HUES48 (cell line): ENCODE data around the gene IGSF9.

Experiments used
- H3K27ac ChIP-seq: one replicate; pipeline ENCODE4 v1.7.0; 2013; ENCODE audit warnings: low read depth, low read length, inconsistent platforms
- H3K27me3 ChIP-seq: 2 replicates; pipeline ENCODE4 v1.6.1; 2013; ENCODE audit warnings: mild to moderate bottlenecking, low read length; ENCODE audit not compliant: control insufficient read depth, insufficient read depth
- H3K36me3 ChIP-seq: 2 replicates; pipeline ENCODE4 v1.6.1; 2013; ENCODE audit warnings: low read length; ENCODE audit not compliant: control insufficient read depth, insufficient read depth
- H3K4me1 ChIP-seq: 2 replicates; pipeline ENCODE4 v1.6.1; 2013; ENCODE audit warnings: mild to moderate bottlenecking, low read length; ENCODE audit not compliant: control insufficient read depth, insufficient read depth
- H3K4me3 ChIP-seq: 2 replicates; pipeline ENCODE4 v1.5.1; 2013; ENCODE audit warnings: mild to moderate bottlenecking, low read depth, low read length
- H3K9ac ChIP-seq: 2 replicates; pipeline ENCODE4 v1.6.1; 2013; ENCODE audit warnings: mild to moderate bottlenecking, low read depth, low read length, moderate library complexity
- H3K9me3 ChIP-seq: 2 replicates; pipeline ENCODE4 v1.6.1; 2013; ENCODE audit warnings: low read length; ENCODE audit not compliant: control insufficient read depth, insufficient read depth

IGSF9 gene, protein sequence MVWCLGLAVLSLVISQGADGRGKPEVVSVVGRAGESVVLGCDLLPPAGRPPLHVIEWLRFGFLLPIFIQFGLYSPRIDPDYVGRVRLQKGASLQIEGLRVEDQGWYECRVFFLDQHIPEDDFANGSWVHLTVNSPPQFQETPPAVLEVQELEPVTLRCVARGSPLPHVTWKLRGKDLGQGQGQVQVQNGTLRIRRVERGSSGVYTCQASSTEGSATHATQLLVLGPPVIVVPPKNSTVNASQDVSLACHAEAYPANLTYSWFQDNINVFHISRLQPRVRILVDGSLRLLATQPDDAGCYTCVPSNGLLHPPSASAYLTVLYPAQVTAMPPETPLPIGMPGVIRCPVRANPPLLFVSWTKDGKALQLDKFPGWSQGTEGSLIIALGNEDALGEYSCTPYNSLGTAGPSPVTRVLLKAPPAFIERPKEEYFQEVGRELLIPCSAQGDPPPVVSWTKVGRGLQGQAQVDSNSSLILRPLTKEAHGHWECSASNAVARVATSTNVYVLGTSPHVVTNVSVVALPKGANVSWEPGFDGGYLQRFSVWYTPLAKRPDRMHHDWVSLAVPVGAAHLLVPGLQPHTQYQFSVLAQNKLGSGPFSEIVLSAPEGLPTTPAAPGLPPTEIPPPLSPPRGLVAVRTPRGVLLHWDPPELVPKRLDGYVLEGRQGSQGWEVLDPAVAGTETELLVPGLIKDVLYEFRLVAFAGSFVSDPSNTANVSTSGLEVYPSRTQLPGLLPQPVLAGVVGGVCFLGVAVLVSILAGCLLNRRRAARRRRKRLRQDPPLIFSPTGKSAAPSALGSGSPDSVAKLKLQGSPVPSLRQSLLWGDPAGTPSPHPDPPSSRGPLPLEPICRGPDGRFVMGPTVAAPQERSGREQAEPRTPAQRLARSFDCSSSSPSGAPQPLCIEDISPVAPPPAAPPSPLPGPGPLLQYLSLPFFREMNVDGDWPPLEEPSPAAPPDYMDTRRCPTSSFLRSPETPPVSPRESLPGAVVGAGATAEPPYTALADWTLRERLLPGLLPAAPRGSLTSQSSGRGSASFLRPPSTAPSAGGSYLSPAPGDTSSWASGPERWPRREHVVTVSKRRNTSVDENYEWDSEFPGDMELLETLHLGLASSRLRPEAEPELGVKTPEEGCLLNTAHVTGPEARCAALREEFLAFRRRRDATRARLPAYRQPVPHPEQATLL

GRCh38 chr1:159945483-159946241 lies at the start of gene IGSF9:
Gene IGSF9, minus strand, starts transcription at chr1:159945613. Its CDS starts 2,159 bp downstream, at chr1:159943454.
- H3K27ac ChIP-seq, result peak within 1 kb of the TSS; percentile 87
- peaks cover 21% of the 10 kb centered on the region for H3K4me1 ChIP-seq
- H3K9ac ChIP-seq, result peak within 1 kb of the TSS; percentile 81

DNA sequence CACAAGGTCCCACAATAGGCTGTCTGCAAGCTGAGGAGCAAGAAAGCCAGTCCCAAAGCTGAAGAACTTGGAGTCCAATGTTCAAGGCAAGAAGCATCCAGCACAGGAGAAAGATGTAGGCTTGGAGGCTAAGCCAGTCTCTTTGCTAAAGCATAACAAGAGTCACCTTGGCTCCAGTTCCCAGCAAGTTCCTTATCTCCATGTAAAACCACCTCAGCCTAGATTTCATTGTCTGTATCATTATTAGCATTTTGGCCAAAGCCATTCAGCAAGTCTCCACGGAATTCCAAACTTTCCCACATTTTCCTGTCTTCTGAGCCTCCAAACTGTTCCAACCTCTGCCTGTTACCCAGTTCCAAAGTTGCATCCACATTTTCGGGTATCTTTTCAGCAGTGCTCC lies 49.5 kb upstream of the IGSF9 start:
- Histone ChIP-seq H3K4me1 (0 out of 2 replicates have a peak, but pooled peaks cover 3% of the 10 kb centered on the region), H3K4me3 (no peak overlapping the region), H3K36me3 (no peaks in the 10 kb centered on the region), H3K9me3 (no peaks in the 10 kb centered on the region), H3K9ac (no peak overlapping the region), H3K27ac (no peak overlapping the region), H3K27me3 (no peaks in the 10 kb centered on the region)

More at GRCh38 chr1:159945483-159946241, at the start of gene IGSF9:
- H3K27me3 ChIP-seq, result no peaks in the 10 kb centered on the region
- peaks cover 3% of the 10 kb centered on the region; the same call in 1 of the 2 replicates for H3K36me3 ChIP-seq
- H3K4me3 ChIP-seq, result peak within 1 kb of the TSS; percentile 84
- H3K9me3 ChIP-seq, result no peaks in the 10 kb centered on the region

GRCh38 chr1:159993911-159994310 lies 48.5 kb upstream of the IGSF9 start:
- Histone ChIP-seq H3K27ac (no peak overlapping the region), H3K4me1 (0 out of 2 replicates have a peak, but pooled peaks cover 3% of the 10 kb centered on the region), H3K9me3 (no peaks in the 10 kb centered on the region), H3K9ac (no peak overlapping the region), H3K4me3 (no peak overlapping the region), H3K27me3 (no peaks in the 10 kb centered on the region), H3K36me3 (no peaks in the 10 kb centered on the region)

DNA sequence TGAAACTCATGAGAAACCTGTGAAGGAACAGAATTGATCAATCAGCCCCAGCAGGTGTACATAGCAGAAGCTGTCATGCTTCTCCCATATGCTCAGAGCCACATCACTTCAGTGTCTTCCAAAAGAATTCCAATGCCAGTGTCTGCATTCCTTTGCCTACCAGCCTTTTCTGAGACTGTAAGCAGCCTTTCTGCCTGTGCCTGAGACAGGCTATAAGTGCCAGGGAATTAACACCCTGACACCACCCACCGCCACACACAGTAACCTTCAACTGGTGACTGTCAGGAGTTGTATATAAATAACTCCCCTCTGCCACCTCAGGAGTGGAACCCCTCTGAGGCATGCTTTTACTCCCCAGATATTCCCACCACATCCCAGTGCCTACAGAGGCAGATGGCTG lies 46.7 kb upstream of the IGSF9 start:
- Histone ChIP-seq H3K36me3 (no peaks in the 10 kb centered on the region), H3K9ac (no peak overlapping the region), H3K27me3 (no peaks in the 10 kb centered on the region), H3K4me3 (no peak overlapping the region), H3K9me3 (no peaks in the 10 kb centered on the region), H3K27ac (no peak overlapping the region), H3K4me1 (0 out of 2 replicates have a peak, but pooled peaks cover 3% of the 10 kb centered on the region)

- Histone ChIP-seq H3K27ac (no peak overlapping the region), H3K36me3 (no peaks in the 10 kb centered on the region), H3K4me1 (0 out of 2 replicates have a peak, but pooled peaks cover 3% of the 10 kb centered on the region), H3K9me3 (no peaks in the 10 kb centered on the region), H3K9ac (no peak overlapping the region), H3K4me3 (no peak overlapping the region), H3K27me3 (no peaks in the 10 kb centered on the region)
Observed at GRCh38 chr1:159991513-159991912, 46.1 kb upstream of the IGSF9 start.

GRCh38 chr1:159990005-159990404 lies 44.6 kb upstream of the IGSF9 start:
- Histone ChIP-seq H3K27me3 (no peaks in the 10 kb centered on the region), H3K9me3 (no peaks in the 10 kb centered on the region), H3K9ac (no peak overlapping the region), H3K36me3 (no peaks in the 10 kb centered on the region), H3K4me3 (no peak overlapping the region), H3K4me1 (0 out of 2 replicates have a peak, but pooled peaks cover 3% of the 10 kb centered on the region), H3K27ac (no peak overlapping the region)

DNA sequence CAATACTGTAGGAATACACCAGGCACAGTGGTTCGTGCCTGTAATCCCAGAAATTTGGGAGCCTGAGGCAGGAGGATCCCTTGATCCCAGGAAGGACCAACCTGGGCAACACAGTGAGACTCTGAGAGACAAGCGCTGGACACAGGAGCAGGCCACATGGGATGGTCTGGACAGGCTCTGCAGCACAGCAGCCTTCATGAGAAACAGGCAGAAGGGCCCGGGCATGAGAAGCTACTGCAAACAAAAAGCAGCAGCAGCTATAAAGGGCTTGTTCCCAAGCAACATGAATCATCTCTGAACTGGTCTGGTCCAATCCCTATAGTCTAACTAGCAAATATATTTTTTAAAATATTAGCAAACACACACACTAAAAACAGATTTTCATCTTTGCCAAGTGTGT lies 44.2 kb upstream of the IGSF9 start:
- no peak overlapping the region for H3K27ac ChIP-seq
- no peaks in the 10 kb centered on the region for H3K36me3 ChIP-seq
- 0 out of 2 replicates have a peak, but pooled peaks cover 3% of the 10 kb centered on the region for H3K4me1 ChIP-seq
- H3K27me3 ChIP-seq, result no peaks in the 10 kb centered on the region
- H3K9me3 ChIP-seq, result no peaks in the 10 kb centered on the region
- H3K9ac ChIP-seq, result no peak overlapping the region
- H3K4me3 ChIP-seq, result no peak overlapping the region

DNA sequence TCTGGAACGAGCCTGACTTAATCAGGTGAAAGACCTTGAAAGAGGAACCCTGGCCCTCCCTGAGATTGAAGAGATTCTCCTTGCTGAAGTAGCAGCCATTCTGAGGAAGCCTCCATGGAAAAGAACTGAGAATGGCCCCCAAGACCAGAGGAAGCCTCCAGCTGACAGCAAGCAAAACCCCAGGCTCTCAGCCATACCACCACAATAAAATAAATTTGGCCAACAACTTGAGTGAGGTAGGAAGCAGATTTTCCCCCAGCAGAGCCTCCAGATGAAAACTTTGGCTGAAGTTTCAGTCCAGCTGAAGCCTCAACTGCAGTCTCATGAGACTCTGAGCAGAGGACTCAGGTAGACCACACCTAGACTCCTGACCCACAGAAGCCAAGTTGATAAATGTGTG lies 42.6 kb upstream of the IGSF9 start:
- Histone ChIP-seq H3K27me3 (no peaks in the 10 kb centered on the region), H3K4me3 (no peak overlapping the region), H3K36me3 (no peaks in the 10 kb centered on the region), H3K9me3 (no peaks in the 10 kb centered on the region), H3K27ac (no peak overlapping the region), H3K4me1 (0 out of 2 replicates have a peak, but pooled peaks cover 3% of the 10 kb centered on the region), H3K9ac (no peak overlapping the region)

DNA sequence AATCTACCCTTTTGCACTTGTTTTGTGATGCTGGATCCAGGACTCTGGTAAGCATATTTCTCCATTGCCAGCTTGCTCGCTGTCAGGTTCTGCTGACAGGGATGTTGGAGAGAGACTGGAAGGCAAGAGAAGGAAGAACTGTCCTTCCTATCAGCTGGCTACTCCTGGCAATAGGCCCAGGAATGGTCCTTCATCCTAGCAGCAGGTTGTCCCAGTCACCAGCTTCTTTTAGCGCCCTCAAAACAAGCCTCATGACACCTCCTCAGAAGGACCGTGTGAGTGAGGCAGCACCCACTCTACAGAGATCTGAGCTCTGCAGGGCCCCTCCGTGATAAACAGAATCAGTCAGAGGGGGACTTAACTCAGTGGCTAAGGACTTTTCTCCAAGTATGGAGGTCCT lies 41.8 kb upstream of the IGSF9 start:
- Histone ChIP-seq H3K4me1 (0 out of 2 replicates have a peak, but pooled peaks cover 3% of the 10 kb centered on the region), H3K27me3 (no peaks in the 10 kb centered on the region), H3K9ac (no peak overlapping the region), H3K27ac (no peak overlapping the region), H3K36me3 (no peaks in the 10 kb centered on the region), H3K9me3 (no peaks in the 10 kb centered on the region), H3K4me3 (no peak overlapping the region)

GRCh38 chr1:159986531-159986930 lies 41.1 kb upstream of the IGSF9 start:
- Histone ChIP-seq H3K4me3 (no peak overlapping the region), H3K9me3 (no peaks in the 10 kb centered on the region), H3K27me3 (no peaks in the 10 kb centered on the region), H3K9ac (no peak overlapping the region), H3K36me3 (no peaks in the 10 kb centered on the region), H3K4me1 (0 out of 2 replicates have a peak, but pooled peaks cover 3% of the 10 kb centered on the region), H3K27ac (no peak overlapping the region)
